Skin epidermis (tissue), 12 donors: Measurements from ENCODE around the gene SLC29A1.
A peak's percentile ranks its signal among the peaks of the same experiment; 100 is the strongest.

Experiments
- H3K27ac ChIP-seq, 21 experiments: fragments of 200-600 bp; sonication (generic) in 11 of 21; one replicate each; pipeline ENCODE4 v1.5.0; 2020; ENCODE audit warnings: mild to moderate bottlenecking in 3 of 21, inconsistent platforms in 2 of 21, moderate library complexity in 2 of 21
- H3K4me3 ChIP-seq, 7 experiments: fragments of 200-600 bp; sonication (generic) in 2 of 7; one replicate each; pipeline ENCODE4 v1.5.0; 2020; ENCODE audit warnings: inconsistent platforms in 2 of 7, mild to moderate bottlenecking in 2 of 7, moderate library complexity in 1 of 7

SLC29A1 gene

DNA sequence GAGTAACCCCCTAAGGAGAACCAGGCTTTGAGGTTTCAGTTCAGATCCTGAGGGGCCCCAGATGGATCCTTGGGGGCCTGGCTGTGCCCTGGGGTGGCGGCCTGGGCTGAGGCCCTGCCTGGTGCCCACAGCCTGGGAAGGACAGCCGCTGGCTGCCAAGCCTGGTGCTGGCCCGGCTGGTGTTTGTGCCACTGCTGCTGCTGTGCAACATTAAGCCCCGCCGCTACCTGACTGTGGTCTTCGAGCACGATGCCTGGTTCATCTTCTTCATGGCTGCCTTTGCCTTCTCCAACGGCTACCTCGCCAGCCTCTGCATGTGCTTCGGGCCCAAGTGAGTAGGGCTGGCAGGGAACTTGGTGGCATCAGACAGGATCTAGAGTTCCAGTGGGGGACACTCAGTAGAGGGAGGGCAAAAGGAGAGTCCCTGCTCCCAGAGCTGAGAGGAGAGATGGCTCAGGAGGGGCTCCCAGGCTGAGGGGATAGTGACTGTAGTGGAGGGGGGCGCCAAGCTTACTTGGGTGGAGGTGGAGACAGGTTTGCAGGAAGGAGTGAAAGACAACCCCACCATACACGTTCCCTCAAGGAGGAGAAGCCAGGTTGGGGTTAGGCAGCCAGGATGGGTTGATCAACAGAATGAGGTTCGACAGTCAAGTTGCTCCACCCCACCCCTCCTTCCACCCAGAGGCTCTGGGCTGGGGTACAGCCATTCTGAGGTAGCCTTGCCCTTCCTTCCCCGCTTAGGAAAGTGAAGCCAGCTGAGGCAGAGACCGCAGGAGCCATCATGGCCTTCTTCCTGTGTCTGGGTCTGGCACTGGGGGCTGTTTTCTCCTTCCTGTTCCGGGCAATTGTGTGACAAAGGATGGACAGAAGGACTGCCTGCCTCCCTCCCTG lies 9.5 kb downstream of the SLC29A1 start:
- Histone ChIP-seq H3K4me3 (no peak overlapping the region), H3K27ac (peak overlapping the region in 14 of 21 experiments; percentile 7 to 78 (median 58))

DNA sequence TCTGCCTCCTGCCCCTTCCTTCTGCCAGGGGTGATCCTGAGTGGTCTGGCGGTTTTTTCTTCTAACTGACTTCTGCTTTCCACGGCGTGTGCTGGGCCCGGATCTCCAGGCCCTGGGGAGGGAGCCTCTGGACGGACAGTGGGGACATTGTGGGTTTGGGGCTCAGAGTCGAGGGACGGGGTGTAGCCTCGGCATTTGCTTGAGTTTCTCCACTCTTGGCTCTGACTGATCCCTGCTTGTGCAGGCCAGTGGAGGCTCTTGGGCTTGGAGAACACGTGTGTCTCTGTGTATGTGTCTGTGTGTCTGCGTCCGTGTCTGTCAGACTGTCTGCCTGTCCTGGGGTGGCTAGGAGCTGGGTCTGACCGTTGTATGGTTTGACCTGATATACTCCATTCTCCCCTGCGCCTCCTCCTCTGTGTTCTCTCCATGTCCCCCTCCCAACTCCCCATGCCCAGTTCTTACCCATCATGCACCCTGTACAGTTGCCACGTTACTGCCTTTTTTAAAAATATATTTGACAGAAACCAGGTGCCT lies 10.2 kb downstream of the SLC29A1 start:
- H3K27ac ChIP-seq: peak overlapping the region in 16 of 21 experiments; percentile 3 to 78 (median 52)
- no peak overlapping the region for H3K4me3 ChIP-seq

DNA sequence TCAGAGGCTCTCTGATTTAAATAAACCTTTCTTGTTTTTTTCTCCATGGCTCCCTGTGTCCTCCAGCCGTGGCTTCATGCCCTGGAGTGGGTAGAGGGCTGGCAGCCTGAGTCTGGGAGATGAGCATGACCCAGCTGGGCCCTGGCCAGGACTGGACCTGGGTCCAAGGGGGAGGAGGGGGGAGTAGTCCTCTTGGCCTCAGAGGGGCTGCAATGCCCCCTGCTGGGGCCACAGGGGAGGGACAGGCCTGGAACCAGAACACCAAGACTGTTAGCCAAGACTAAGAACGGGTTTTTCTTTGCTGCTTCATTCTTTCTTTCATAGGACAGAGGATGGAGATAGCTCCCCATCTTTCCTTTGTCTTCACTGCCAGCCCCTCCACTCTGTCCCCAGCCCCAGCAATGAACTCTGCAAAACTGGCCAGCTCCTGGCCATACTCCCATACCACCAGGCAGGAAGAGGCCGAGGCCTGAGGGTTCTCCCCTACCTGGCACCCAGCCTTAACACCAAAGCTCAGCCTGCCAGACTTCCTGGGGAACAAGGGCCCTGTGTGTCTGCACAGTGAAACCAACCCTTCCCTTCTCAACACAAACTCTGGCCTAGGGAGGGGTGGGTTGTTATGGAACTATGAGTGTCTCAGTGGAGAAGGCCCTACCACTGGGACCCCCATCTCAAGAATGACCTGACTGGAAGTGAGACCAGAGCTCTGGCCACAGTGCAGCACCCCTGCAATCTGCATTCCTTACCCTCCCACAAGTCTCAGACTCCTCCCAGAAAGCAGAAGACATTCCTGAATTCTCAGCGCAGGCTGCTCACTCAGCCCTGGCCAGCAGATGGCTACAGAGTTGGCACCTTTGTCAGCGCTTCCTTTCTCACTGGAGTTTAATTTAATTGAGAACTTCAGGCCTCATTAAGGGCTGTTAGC lies 11.0 kb downstream of the SLC29A1 start:
- H3K4me3 ChIP-seq: no peak overlapping the region
- H3K27ac ChIP-seq: peak overlapping the region in 19 of 21 experiments; percentile 3 to 78 (median 48)

DNA sequence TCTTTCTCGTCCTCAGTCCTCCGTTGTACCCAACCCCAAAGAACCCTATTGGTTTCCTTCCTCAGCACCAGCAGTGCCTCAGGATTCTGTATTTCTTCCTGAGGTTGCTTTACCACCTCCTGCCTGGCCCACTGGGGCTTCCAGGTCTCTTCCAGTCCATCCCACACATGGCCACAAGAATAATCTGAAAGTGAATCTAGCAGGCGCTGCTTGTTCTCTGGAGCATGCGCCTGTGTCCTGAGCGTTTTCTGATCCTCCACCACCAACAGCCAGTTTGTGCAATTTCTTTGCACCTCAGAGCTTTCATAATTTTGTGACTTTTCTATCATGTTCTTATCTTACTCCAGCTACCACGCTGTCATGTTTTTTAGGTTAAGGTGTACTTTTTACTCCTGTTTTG lies 11.9 kb downstream of the SLC29A1 start:
- Histone ChIP-seq H3K4me3 (no peak overlapping the region), H3K27ac (peak overlapping the region in 12 of 21 experiments; percentile 0 to 78 (median 49))

DNA sequence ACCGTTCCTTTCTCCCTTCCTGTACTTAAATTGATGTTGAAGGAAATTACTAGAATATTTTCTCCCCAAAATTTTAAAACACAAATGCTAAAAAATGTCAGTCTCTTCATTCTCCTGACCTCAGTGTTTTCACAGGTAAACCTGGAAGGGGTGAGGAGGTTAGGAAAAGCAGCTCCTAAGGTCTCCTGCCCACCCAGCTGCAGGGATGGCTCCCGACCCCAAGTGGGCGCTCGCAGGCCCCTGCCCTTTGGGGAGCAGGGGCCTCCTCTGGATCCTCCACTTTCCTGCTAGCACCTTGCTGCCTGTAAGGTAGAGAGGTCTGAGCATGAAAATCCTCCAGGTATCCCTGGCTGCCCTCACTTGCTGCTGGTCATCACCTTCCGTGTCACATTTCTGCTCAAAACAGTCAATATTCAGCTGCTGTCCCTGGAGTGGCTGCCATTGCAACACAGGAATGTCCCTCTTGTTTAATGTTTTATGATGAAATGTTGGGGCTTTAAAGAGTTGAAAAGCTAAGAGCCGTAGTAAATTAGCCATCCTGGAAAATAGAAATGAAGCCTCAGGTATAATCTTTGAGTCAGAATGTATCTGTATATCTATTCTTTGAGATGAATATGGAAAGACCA lies 12.6 kb downstream of the SLC29A1 start:
- Histone ChIP-seq H3K4me3 (no peak overlapping the region), H3K27ac (peak overlapping the region in 4 of 21 experiments; percentile 20 to 60 (median 42))

DNA sequence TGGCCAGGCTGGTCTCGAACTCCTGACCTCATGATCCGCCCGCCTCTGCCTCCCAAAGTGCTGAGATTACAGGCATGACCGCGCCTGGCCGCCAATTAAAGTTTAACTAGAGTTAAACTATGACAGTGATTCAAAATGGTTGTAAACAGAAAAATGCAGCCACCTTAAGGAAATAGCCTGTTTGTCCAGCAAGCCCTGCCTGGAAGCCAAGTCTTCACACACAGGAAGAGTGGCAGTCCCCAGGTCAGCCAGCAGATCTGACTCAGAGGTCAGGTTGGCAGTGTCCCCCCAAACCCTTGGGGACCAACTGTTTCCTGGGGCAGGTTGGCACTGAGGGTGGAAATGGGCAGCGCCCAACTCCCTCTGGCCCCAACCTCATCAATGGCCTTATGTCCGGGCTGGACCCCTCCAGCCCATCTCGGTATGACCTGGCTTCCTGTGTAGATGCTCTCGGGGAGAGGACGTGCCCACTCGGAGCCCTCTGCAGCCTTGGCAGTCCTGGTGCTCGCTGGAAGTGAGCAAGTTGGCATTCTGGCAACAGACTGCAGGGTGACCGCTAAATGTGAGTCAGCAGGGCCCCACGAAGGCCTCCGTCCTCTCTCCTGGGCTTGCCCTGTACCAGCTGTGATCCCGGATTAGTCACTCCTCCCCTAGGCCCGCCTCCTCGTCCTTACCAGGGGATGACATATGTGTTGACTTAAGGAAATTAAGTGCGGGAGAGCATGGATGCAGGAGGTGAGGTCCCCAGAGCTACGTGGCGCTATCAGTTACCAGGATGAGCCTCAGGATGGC lies 13.8 kb downstream of the SLC29A1 start:
- Histone ChIP-seq H3K27ac (peak overlapping the region; percentile 57 to 93 (median 89)), H3K4me3 (peak overlapping the region; percentile 41 to 70 (median 55))

DNA sequence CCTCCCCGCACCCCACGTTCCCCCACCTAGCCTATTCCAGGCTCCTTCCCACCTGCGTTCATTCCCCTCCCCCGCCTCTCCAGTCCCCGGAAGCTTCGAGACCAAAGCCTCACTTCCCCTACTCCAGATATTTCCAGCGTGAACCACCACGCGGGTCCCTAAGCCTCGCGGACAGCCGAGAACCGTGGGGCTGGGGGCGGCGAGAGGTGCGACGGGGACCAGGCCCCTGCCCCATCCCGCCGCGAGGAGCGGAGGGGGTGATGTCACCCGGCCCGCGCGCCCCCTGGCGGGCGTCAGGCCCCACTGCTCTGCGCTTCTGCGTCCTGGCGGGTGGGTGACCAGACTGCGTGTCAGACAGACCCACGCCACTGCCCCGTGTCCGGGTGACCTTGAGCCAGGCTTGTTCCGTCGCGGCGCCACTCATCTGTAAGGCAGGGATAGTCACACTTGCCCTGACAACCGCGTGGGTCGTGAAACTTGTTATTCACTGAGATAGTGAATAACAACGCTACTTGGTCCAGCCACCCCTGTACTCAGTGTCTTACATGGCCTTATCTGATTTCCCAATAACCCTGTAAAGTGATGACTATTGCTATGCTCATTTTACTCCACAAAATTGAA lies 14.5 kb downstream of the SLC29A1 start:
- H3K4me3 ChIP-seq: peak overlapping the region; percentile 41 to 70 (median 55)
- H3K27ac ChIP-seq: peak overlapping the region; percentile 57 to 93 (median 89)

DNA sequence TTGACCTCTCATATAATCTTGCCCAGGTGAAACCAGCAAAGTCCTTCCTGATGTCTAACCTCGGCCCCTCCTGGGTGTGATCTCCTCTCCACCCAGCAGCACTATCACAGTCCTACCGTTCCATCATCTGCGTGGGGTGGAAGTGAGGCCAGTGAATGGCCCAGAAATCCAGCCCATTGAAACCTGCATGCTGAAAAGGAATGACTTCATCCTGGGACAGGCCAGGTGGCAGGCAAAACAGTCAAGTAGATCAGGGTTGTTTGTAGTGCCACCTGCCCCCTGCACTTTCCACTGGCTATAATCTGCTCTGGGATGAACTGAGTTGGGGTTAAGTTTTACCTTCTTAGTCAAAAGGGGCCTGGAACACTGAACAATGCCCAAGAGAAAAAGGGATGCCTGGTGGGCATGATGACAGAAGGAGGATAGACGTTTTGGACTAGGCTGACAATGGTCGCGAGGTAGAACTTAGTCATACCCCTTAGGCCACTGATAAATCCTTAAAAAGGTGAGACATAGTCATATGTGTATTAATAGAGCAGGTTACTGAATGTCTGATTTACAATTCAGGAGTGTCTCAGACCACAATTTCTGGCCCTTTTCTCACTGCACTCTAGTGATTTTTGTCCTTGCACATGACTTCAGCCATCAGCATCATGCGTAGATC lies 15.4 kb downstream of the SLC29A1 start:
- Histone ChIP-seq H3K27ac (peak overlapping the region in 2 of 21 experiments; percentile 88 to 91), H3K4me3 (no peak overlapping the region)

DNA sequence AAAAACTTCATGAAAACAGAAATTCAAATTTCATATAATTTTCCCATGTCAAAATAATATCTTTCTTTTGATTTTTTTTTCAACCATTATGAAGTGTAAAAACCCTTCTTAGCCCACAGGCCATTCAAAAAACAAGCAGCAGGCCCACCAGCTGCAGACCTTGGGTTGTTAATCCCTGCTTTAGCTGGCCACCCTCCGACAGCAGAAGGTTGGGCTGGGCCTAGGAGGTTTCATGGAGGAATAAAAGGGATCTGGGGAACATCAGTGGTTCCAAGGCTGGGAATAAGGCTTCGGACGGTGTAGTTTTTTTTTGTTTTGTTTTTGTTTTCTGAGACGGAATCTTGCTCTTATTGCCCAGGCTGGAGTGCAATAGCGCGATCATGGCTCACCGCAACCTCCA lies 19.9 kb downstream of the SLC29A1 start:
- H3K4me3 ChIP-seq: no peak overlapping the region
- no peak overlapping the region for H3K27ac ChIP-seq

DNA sequence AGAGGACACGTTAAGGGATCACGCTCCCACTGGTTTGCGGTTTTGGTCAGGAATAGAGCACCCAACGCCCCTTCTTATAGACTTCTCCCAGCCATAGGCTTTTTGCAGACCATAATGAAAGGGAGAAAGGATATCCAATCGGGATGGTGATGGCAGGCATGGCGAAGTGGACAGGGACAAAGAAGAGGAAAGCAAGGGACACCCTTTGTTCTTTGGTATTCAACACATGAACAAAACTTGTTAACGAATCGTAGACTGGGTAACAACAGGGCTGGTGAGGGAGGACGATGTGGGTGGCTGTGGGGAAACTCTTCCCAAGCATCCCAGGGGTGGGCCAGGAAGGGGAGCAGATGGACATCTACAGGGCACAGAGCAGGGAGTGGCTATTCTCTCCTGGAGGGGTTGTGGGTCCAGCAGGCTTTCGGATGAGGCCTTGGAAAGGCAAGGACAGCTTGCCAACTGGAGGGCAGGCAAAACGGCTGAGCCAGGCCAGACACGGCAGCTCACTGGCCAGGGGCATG lies 22.1 kb downstream of the SLC29A1 start:
- Histone ChIP-seq H3K4me3 (peak overlapping the region; percentile 69 to 99 (median 89)), H3K27ac (peak overlapping the region in 19 of 21 experiments; percentile 67 to 98 (median 92))

DNA sequence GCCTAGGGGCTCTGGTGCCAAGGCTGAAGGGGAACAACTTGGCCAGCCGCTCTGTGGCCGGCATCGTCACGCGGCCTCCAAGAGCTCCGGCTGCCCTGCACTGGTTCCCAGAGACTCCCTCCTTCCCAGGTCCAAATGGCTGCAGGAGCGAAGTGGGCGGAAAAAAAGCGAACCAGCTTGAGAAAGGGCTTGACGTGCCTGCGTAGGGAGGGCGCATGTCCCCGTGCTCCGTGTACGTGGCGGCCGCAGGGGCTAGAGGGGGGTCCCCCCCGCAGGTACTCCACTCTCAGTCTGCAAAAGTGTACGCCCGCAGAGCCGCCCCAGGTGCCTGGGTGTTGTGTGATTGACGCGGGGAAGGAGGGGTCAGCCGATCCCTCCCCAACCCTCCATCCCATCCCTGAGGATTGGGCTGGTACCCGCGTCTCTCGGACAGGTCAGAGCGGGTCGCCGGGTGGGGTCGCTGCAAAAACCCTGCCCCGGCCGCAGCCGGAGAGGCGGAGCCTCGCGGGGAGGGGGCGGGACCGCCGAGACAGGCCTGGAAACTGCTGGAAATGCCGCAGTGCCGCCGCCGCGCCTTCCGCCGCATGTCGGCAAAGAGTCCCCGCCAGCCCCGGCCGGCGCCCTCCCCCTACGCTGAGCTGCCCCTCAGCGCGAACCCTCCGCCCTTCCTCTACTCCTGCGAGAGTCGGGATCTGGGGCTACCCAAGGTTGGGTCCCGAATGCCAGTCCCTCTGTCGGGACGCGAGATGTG lies 22.7 kb downstream of the SLC29A1 start:
- peak overlapping the region; percentile 31 to 98 (median 92) for H3K27ac ChIP-seq

DNA sequence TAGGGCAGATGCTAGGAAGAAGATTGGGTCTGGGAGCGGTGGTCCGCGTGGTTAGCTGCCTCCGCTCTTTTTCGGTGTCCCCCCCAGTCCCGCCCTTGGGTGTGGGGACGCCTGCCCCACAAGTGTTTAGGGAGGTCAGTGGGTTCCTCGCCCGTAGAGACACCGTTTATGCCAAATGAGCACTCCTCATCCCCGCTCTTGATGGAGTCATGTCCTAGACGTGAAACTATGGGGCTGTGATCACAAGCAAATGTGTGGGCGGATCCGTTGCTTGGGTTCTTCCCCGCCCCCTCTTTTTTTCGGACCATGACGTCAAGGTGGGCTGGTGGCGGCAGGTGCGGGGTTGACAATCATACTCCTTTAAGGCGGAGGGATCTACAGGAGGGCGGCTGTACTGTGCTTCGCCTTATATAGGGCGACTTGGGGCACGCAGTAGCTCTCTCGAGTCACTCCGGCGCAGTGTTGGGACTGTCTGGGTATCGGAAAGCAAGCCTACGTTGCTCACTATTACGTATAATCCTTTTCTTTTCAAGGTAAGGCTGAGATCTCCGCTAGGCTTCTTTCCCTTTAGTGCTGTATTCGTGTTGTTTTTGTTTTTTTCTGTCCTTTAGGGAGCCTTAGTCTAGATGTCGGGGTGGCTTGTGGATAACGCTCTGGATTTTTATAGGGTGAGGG lies 23.4 kb downstream of the SLC29A1 start, which contains the start of gene HSP90AB1:
Gene HSP90AB1, plus strand, starts transcription at position 439 of the 675 bp plus-strand sequence. CDS start 1,529 bp downstream, outside the sequence.
- Histone ChIP-seq H3K27ac (peak within 1 kb of the TSS; percentile 31 to 98 (median 92)), H3K4me3 (peak within 1 kb of the TSS; percentile 69 to 99 (median 89))

More for the DNA sequence above, 22.7 kb downstream of the SLC29A1 start:
- H3K4me3 ChIP-seq: peak overlapping the region; percentile 69 to 99 (median 89)

DNA sequence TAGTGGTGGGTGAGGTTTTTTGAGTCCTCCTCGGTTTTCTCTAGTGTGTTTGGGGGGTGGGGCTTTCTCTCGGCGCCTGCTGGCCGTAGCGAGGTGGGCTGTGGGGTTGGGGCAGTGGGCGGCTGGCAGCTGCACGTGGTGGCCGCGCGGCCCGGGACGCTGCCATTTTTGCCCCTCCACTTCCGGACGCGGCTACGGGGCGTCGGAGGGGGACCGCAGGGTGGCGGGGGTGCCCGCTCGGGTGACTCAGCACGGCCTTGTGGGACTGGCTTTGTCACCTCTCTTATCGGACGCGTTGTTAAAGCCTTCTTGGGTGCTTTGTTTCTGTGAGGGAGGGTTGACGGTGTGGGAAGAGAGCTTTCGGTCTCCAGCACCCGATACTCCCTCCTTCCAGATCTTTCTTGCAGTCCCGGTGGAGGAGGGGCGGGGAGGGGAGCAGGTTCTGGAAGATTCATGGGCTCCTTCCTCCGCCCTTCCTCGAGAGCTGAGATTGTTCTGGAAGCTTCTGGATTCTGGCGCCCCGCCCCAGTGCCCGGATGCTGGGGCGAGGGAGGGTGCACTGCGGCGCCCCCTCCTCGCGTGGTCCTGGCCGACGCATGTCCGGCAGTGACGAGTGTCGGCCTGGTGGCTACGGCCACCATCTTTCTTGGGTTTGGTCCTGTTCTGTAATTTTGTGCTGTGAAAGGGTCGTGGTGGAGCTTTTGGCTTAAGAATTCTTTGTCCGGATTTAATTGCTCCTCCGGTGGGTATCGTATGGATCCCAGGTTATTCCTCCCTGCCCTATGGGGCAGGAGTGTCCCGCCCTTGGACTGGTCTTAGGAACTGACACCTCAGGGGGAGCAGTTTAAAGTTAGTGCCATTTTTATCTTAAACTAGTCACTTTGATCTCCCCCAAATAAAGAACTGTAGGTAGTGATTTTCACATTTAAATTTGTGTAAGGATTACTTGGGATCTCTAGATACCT lies 24.2 kb downstream of the SLC29A1 start:
- peak overlapping the region; percentile 69 to 99 (median 89) for H3K4me3 ChIP-seq
- H3K27ac ChIP-seq: peak overlapping the region; percentile 31 to 98 (median 92)

DNA sequence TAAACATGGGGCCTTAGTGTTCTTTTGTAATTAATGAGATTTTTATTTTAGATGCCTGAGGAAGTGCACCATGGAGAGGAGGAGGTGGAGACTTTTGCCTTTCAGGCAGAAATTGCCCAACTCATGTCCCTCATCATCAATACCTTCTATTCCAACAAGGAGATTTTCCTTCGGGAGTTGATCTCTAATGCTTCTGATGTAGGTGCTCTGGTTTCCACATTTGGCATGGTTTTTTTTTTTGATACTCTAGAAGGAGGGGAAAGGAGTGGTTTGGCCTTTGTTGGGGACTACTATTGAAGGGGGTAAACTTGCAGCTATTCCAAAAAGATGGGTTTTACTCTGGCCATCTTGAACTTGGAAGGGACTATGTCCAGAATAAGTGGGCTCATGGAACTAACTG lies 25.2 kb downstream of the SLC29A1 start:
- peak overlapping the region; percentile 69 to 99 (median 89) for H3K4me3 ChIP-seq
- H3K27ac ChIP-seq: peak overlapping the region in 7 of 21 experiments; percentile 85 to 98 (median 94)
